ENCODE data around the gene COPB2.
A peak's percentile ranks its signal among the peaks of the same experiment; 100 is the strongest.
"Not testable (repeated sequence)": the region's sequence is repeated elsewhere in the genome, so short reads cannot be mapped to it uniquely, and the experiment has no call there.

The COPB2 gene

GRCh38 chr3:139377378-139377777 is 12.1 kb downstream of the COPB2 start:
- DNase-seq, result no peak

GRCh38 chr3:139374099-139374498 is 15.3 kb downstream of the COPB2 start:
- DNase-seq, result no peak

GRCh38 chr3:139364549-139364948 is 24.9 kb downstream of the COPB2 start:
- DNase-seq, result no peak

DNA sequence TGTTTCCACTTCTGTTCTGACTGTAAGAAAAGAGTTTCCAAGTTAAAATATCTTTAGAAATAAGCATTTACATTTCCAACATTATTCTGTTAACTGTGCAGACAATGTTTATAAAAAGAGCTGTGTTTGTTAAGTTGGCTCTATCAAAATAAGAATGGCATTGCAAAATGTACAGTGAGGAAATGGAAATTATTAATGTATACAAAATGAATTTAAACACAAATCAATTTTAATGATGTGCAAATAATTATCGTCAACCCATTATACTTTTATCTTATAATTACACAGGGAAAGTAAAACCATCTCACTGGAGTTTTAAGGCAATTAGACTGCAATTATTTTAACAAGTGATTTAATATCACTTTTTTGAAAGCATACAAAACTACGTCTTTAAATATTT is 28.2 kb downstream of the COPB2 start:
- no peak for DNase-seq

DNA sequence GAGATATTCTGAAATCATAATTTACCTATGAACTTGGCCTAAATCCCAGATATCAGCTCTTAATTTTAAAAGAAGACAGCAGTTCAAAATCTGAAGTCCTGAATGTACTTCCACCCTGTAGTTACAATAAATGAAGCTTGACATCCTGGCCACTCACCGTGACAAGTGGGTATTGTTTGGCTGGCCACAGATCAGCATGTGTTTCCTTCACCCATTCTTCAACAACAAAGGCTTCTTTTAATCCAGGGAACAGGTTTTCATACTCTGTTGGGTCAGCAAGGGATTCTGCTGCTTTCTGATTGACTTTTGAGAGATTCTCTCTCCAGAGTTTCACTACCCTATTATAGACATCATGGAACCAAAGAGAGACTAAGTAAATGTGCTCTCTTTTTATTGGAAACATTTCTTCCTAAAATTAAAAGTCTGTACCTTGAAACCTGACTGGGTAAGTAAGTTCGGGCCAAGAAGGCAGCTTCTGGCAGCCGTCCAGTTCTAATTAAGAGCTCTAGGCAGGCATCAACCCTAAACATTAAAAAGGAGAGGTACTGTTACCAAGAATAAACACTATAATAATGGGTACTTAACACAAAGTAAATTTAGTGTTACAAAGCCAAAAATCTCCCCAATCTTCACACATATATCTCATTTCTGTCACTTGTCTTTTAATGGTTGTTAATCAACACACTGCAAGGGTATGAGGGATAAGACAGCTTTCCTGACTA is 30.4 kb downstream of the COPB2 start:
- peak; percentile 92 for DNase-seq

GRCh38 chr3:139357899-139358298 is 31.5 kb downstream of the COPB2 start:
- DNase-seq, result no peak

GRCh38 chr3:139355891-139356290 is 33.6 kb downstream of the COPB2 start:
- DNase-seq, result no peak

DNA sequence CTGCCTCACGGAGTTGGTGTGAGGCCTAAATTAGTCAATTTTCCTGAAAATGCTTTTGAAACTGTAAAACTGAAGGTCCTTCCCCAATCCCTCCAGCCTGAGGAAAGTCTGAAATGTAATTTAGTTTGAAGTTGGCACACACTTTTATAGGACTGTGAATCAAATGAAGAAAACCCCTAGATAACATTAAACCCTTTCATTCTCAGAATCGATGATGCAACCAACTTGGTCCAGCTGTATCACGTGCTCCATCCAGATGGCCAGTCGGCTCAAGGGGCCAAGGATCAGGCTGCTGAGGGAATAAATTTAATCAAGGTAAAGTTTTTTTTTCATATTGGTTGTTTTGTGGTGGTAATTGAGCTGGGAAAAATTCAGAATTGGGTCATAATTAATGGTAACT is 34.0 kb downstream of the COPB2 start:
- DNase-seq, result no peak

GRCh38 chr3:139354661-139355060 is 34.8 kb downstream of the COPB2 start:
- no peak for DNase-seq

- DNase-seq, result peak; percentile 45
Measured at GRCh38 chr3:139353920-139354556, 35.4 kb downstream of the COPB2 start.

DNA sequence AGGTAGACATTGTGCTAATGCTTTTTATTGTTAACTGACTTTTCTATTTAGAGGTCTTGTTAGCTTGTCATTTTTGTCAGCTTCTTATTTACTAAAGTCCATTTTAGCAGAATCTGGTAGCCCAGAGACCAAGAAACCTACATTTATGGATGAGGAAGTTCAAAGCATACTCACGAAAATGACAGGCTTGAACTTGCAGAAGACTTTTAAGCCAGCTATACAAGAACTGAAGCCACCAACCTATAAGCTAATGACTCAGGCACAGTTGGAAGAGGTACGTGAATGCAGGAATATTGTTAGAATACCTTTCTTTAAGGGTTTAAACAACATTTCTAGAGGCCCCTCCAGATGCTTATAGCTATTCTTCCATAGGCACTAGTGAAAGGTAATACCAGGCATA is 42.7 kb downstream of the COPB2 start:
- no peak for DNase-seq

- DNase-seq, result peak; percentile 82
Measured at GRCh38 chr3:139343895-139344856, 45.3 kb downstream of the COPB2 start, which contains the start of gene MRPS22. Gene MRPS22 (plus strand): TSS chr3:139344020. CDS start chr3:139344027, 7 bp downstream.

- no peak for DNase-seq
Measured at GRCh38 chr3:139342054-139342453, 47.4 kb downstream of the COPB2 start.

- DNase-seq, result peak; percentile 12
Measured at GRCh38 chr3:139340784-139341183, 48.7 kb downstream of the COPB2 start.

DNA sequence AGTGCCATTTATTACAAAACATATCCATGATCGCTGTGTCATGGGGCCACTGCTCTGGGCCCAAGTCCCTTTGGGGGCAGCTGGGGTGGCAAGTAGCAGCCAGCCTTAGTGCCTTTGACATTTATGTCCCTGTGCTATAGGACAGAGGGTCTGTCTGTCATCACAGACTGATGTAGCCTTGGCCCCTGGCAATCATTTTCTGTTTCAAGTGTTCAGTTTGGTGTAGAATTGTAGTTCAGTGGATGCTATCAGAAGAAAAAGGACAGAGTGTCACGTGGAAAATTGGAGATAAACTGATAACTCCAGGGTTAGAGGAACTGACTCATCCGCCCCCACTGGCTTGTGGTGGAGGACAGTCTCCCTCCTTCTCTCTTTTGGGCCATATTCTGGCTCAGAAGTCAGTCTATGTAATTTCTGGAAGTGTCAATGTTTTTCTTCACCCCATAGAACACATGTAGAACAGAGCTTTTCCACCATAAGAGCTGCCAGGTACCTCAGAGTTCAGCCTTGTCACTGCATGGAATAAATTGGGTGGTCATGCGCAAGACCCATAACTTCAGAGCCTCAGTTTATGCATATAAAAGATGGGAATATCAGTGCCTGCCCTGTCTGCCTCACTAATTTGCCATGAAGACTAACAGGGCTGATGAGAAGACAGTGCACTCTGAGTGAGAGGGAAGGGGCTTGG is 50.1 kb downstream of the COPB2 start:
- DNase-seq, result no peak

- no peak for DNase-seq
Measured at GRCh38 chr3:139338405-139338804, 51.0 kb downstream of the COPB2 start.

GRCh38 chr3:139334675-139335074 is 54.8 kb downstream of the COPB2 start:
- DNase-seq, result not testable (repeated sequence)

DNA sequence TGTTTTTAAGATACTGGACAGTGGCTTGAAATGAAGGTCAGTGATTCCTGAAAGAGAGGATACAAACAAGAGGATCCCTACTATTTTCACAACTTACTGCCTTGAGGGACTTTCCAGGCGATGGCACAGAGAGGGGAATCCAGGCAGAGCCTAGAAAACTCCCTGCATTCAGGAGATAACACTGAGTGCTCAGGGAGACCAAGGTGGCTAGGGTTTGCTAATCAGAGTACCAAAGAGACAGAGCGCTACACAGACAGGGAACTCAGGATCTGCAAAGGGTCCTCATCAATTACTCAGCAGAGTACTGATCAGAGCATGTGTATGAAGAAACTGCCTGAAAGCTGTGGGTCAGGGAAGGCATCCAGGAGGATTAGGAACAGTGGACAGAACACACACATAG is 57.4 kb downstream of the COPB2 start:
- no peak for DNase-seq

DNA sequence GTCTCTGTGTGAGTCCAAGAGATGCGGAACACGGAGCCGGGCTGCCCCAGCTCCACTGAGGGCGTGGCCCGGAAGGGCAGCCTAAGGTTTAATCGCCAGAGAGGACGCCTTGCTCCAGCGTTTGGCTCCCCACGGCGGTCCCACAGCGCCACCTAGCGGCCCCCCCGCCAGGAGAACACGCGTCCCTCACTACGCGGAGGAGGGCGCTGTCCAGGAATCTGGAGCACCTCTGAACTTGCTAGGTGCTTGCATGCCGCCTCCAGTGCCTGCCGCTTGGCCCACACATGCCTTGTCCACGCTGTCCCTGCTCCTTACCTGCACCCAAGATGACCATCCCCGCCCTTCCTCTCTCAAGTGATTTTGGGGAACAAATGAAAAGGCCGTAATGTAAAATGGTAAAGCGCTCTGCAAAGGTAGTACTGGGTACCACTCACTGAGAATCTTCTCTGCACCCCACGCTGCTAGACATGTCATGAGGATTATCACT is 60.0 kb downstream of the COPB2 start:
- peak; percentile 80 for DNase-seq

GRCh38 chr3:139328356-139328755 is 61.1 kb downstream of the COPB2 start:
- no peak for DNase-seq

DNA sequence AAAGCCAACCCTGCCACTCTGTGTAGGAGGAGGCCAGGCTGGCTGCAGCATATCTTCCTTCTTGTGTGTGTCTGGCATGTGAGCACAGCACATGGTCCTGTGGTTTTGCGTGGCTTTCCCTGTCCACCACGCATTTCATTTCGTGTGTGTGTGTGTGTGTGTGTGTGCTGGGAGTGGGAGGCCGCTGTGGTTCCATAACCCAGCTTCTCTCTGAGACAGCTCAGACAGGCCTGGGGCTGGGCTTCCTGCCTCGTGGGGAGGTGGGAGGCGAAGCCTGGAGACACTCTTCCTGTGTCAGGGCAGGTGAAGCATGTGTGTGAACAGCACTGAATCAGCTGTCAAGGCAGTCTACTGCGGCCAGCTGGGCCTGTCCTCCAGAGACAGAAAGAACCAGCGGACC is 61.6 kb downstream of the COPB2 start:
- no peak for DNase-seq

DNA sequence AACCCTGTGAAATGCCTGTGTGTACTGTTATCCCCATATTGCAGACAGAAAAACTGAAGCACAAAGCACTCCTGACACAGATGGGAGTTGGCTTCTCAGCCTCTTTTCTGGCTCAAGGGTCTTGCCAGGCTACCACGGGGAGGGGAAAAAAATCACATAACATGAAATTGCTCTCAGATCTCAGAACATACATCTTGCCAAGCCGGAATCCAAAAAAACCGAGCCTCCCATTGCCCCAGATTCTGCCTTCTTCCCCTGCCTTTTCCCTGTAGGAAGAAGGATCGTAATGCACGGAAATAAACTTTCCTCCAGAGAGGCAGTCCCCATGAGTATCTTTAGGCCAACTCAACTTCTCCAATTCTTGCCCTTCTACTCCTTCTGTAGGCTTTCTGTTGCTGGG is 62.2 kb downstream of the COPB2 start:
- DNase-seq, result no peak

DNA sequence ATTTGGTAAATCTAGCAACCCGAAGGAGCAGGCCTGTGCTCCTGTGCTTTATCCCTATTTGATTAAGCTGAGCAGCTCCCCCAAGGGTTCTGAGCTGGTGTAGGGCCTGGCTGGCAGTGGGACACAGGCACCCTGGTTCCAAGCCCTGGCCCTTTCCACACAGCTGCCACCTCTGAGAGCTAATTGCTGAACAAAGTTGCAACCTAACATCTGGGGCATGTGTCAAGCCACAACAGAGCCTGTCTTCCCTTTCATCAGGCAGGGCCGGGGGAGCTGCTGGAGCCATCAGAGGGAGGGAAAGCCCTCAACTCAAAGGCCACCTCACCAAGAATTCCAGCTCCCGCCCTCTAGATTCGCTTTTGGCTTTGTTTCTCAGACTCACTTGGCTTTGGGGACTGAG is 62.7 kb downstream of the COPB2 start:
- no peak for DNase-seq
